Hindlimb muscle (tissue), 1 donor: ENCODE data around the gene EVA1A. TPM values are rescaled to one million over a fixed set of nuclear protein-coding genes. Genes with fewer than 3 reads are reported as not detected.

Experiments
- polyA plus RNA-seq: library from polyadenylated mRNA; unstranded; fragments of 120-200 nt; gene quantifications from one replicate; pipeline ENCODE4 v1.2.1, GENCODE V29; 2013; ENCODE audit not compliant: insufficient read length

Gene EVA1A
- polyA plus RNA-seq, 1 donor = 6.7 TPM

Other genes starting within 250 kb of the EVA1A start
- gene MRPL19, start 85.8 kb upstream of the EVA1A start, polyA plus RNA-seq = 33.3 TPM
- 21.1 TPM for gene GCFC2, start 150.0 kb upstream of the EVA1A start, polyA plus RNA-seq